ENCODE results near the gene TTLL11. TPM values are rescaled to one million over a fixed set of nuclear protein-coding genes. Genes with fewer than 3 reads are reported as not detected.

Gene TTLL11
- total RNA-seq, 2 experiments from 2014 or later = 0.56 to 1.4 TPM

GRCh38 chr9:122113574-122113973, 20.5 kb upstream of the TTLL11 start:
- Mint-ChIP-seq H3K4me3 (no peak overlapping the region), H3K27ac (no peak overlapping the region), H3K27me3 (no peaks in the 10 kb centered on the region), H3K4me1 (ENCODE audit: low read depth) (no peaks in the 10 kb centered on the region), H3K36me3 (ENCODE audit: low read depth) (no peaks in the 10 kb centered on the region), H3K9me3 (no peaks in the 10 kb centered on the region)
- CTCF ChIA-PET = interaction anchor here (1.0 to 2.7 kb wide), 3 partner anchors 10 to 42 kb away, joined by 3 to 12 read pairs (median 7); no protein-coding TSS in a partner anchor
- no peak for DNase-seq
- no peak for TF ChIP-seq CTCF (IDR thresholded peaks at IDR 0.05)
- intact Hi-C loops (cut with micrococcal nuclease) = no loop called here
- ATAC-seq = no peak
- POLR2A ChIA-PET = no interaction called here

- no peaks in the 10 kb centered on the region for H3K4me1 Mint-ChIP-seq (ENCODE audit: low read depth)
- no peak overlapping the region for H3K27ac Mint-ChIP-seq
- ChIA-PET POLR2A (no interaction called here), CTCF (interaction anchor here (2.7 kb wide), 1 partner anchor 13 kb away, joined by 12 read pairs; no protein-coding TSS in a partner anchor)
- no peak for TF ChIP-seq CTCF (IDR thresholded peaks at IDR 0.05)
- intact Hi-C loops (cut with micrococcal nuclease) = no loop called here
- H3K27me3 Mint-ChIP-seq = no peaks in the 10 kb centered on the region
- H3K36me3 Mint-ChIP-seq (ENCODE audit: low read depth) = no peaks in the 10 kb centered on the region
- H3K9me3 Mint-ChIP-seq = no peaks in the 10 kb centered on the region
- ATAC-seq = no peak
- H3K4me3 Mint-ChIP-seq = no peak overlapping the region
- DNase-seq = no peak
These were observed 19.1 kb upstream of the TTLL11 start for GRCh38 chr9:122112238-122112637.

GRCh38 chr9:122111413-122112085, 18.4 kb upstream of the TTLL11 start:
- ChIA-PET CTCF (interaction anchor here (2.2 to 2.7 kb wide), 2 partner anchors 12 to 13 kb away, joined by 8 to 12 read pairs; no protein-coding TSS in a partner anchor), POLR2A (no interaction called here)
- no peak for TF ChIP-seq CTCF (IDR thresholded peaks at IDR 0.05)
- Mint-ChIP-seq H3K36me3 (ENCODE audit: low read depth) (no peaks in the 10 kb centered on the region), H3K27me3 (no peaks in the 10 kb centered on the region), H3K9me3 (no peaks in the 10 kb centered on the region), H3K4me3 (no peak overlapping the region), H3K4me1 (ENCODE audit: low read depth) (no peaks in the 10 kb centered on the region), H3K27ac (no peak overlapping the region)
- no peak for ATAC-seq
- no peak for DNase-seq
- intact Hi-C loops (cut with micrococcal nuclease) = no loop called here

- TF ChIP-seq CTCF (IDR thresholded peaks at IDR 0.05) = no peak
- ChIA-PET POLR2A (no interaction called here), CTCF (interaction anchor here (1.0 to 2.2 kb wide), 3 partner anchors 11 to 13 kb away, joined by 4 to 8 read pairs (median 4); no protein-coding TSS in a partner anchor)
- no peak for ATAC-seq
- H3K9me3 Mint-ChIP-seq = no peaks in the 10 kb centered on the region
- H3K27ac Mint-ChIP-seq = no peak overlapping the region
- no peaks in the 10 kb centered on the region for H3K4me1 Mint-ChIP-seq (ENCODE audit: low read depth)
- H3K4me3 Mint-ChIP-seq = no peak overlapping the region
- intact Hi-C loops (cut with micrococcal nuclease) = no loop called here
- H3K36me3 Mint-ChIP-seq (ENCODE audit: low read depth) = no peaks in the 10 kb centered on the region
- no peaks in the 10 kb centered on the region for H3K27me3 Mint-ChIP-seq
- no peak for DNase-seq
These were observed 17.2 kb upstream of the TTLL11 start for GRCh38 chr9:122110100-122110833.

All from activated CD8-positive, alpha-beta T cell treated with anti-CD3 and anti-CD28 coated beads for 36 hours (primary cell).